Omental fat pad (tissue), 4 donors: Measurements from ENCODE around the gene ZNF506. TPM values are rescaled to one million over a fixed set of nuclear protein-coding genes. Genes with fewer than 3 reads are reported as not detected.
"Not testable (repeated sequence)": the region's sequence is repeated elsewhere in the genome, so short reads cannot be mapped to it uniquely, and the experiment has no call there.

ENCODE experiments used
- ATAC-seq: fragments of 150-250 bp; one replicate; pipeline ENCODE4 v1.9.1; 2016; ENCODE audit warnings: mild to moderate bottlenecking, moderate library complexity; ENCODE audit not compliant: low FRiP score
- DNase-seq: peaks from one replicate; pipeline ENCODE4 v3.0.0-alpha.2; 2019; ENCODE audit warnings: low spot score
- CTCF ChIP-seq, 3 donors: fragments of 450-650 bp; IDR thresholded peaks; one replicate each; pipeline ENCODE4 v1.5.1; 2016 to 2017; ENCODE audit warnings: antibody characterized with exemption in 3 of 3, mild to moderate bottlenecking in 3 of 3, moderate library complexity in 2 of 3
- total RNA-seq, 4 donors: library from RNA; depleted of rRNA; stranded (reverse); fragments of >200 nt; gene quantifications; one replicate each; pipeline ENCODE4 v1.1.0, GENCODE V29; 2016

The ZNF506 gene
- total RNA-seq, 4 donors from 2014 or later = 20.0 to 47.6 (median 24.0) TPM

GRCh38 chr19:19777692-19778091, 43.9 kb downstream of the ZNF506 start:
- no peak for DNase-seq
- no peak for TF ChIP-seq CTCF (IDR thresholded peaks at IDR 0.05)
- ATAC-seq = no peak

- no peak for TF ChIP-seq CTCF (IDR thresholded peaks at IDR 0.05)
- ATAC-seq = peak; percentile 100
- peak; percentile 84 for DNase-seq
These were observed 45.1 kb downstream of the ZNF506 start for GRCh38 chr19:19776206-19777008.

DNA sequence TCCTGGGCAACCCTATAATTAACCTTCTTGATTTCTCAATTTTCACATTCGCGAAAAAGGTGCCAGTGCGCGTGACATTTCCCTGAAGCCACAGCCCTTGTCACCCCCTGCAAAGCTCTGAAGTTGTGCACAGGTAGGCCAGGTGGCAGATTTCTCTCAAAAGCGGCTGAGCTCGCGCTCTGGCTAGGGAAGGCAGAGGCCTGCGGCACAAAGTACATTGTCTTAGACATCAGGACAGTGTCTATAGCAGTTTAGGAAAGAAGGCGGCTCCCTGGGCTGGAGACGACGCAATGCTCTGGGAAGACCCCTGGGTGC, 45.7 kb downstream of the ZNF506 start:
- DNase-seq = no peak
- TF ChIP-seq CTCF (IDR thresholded peaks at IDR 0.05) = no peak
- ATAC-seq = peak; percentile 41

GRCh38 chr19:19774354-19775033, 47.1 kb downstream of the ZNF506 start:
- TF ChIP-seq CTCF (IDR thresholded peaks at IDR 0.05) = no peak
- DNase-seq = no peak
- no peak for ATAC-seq

DNA sequence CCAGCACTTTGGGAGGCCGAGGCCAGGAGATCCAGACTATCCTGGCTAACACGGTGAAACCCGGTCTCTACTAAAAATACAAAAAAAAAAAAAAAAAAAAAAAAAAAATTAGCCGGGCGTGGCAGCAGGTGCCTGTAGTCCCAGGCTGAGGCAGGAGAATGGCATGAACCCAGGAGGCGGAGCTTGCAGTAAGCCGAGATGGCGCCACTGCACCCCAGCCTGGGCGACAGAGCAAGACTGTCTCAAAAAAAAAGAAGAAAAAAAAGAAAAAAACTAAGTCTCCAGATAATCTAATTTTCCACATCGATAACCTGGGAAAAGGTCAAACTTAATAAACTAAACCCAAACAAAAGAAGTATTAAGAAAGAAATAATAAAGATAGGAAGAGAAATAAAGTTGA, 49.6 kb downstream of the ZNF506 start:
- not testable (repeated sequence) for ATAC-seq, DNase-seq

GRCh38 chr19:19769971-19770370, 51.6 kb downstream of the ZNF506 start:
- ATAC-seq, DNase-seq: not testable (repeated sequence)

DNA sequence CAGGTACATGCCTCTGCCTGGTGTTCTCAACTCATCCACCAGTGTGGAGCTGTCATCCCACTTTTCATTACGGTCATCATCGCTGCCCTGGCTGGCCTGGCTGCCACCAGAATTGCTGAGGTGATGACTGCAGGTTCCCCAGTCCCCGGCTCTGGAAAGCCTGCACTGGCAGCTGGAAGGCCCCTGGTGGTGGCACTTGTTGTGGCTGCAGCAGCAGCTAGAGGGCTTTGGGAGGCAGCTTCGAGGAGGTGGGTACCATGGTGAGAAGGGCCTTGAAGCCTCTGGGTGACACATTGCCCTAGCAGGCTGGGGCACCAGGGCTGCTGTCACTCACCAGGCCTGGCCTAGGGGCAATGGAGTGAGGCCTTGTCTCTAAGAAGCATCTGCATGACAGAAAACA, 63.4 kb downstream of the ZNF506 start:
- TF ChIP-seq CTCF (IDR thresholded peaks at IDR 0.05) = no peak
- no peak for DNase-seq
- no peak for ATAC-seq

GRCh38 chr19:19752760-19753403, 68.7 kb downstream of the ZNF506 start:
- no peak for TF ChIP-seq CTCF (IDR thresholded peaks at IDR 0.05)
- ATAC-seq = no peak
- no peak for DNase-seq
